Activated CD4-positive, alpha-beta T cell treated with anti-CD3 and anti-CD28 coated beads, Interleukin-2, amount 10 ng/mL, durations not matched to agents 7 days and 5 days (primary cell): ENCODE data around the gene PRR19. TPM values are rescaled to one million over a fixed set of nuclear protein-coding genes. Genes with fewer than 3 reads are reported as not detected.
A peak's percentile ranks its signal among the peaks of the same experiment; 100 is the strongest.

Experiments
- CTCF ChIA-PET: fragments of 350-600 bp; sonication (Branson Sonifier 250); formaldehyde crosslinking; loops from one replicate; lab custom pipeline; 2021; ENCODE audit warnings: antibody characterized with exemption; lab: Charles Lee
- POLR2A ChIA-PET: fragments of 350-600 bp; sonication (Branson Sonifier 250); formaldehyde crosslinking; loops from one replicate; lab custom pipeline; 2021; ENCODE audit warnings: antibody characterized with exemption; lab: Charles Lee
- DNase-seq: peaks from one replicate; pipeline ENCODE4 v3.0.0-alpha.2; 2020
- H3K27ac Mint-ChIP-seq: one replicate; pipeline ENCODE4 v1.8.0; 2021; ENCODE audit warnings: mild to moderate bottlenecking, moderate library complexity, mixed read lengths
- H3K27me3 Mint-ChIP-seq: one replicate; pipeline ENCODE4 v1.8.0; 2021; ENCODE audit warnings: mixed read lengths
- H3K36me3 Mint-ChIP-seq: one replicate; pipeline ENCODE4 v1.8.0; 2021; ENCODE audit warnings: low read depth, mixed read lengths
- H3K4me1 Mint-ChIP-seq: one replicate; pipeline ENCODE4 v1.8.0; 2021; ENCODE audit warnings: mixed read lengths
- H3K4me3 Mint-ChIP-seq: one replicate; pipeline ENCODE4 v1.8.0; 2021; ENCODE audit warnings: mild to moderate bottlenecking, moderate library complexity, mixed read lengths
- H3K9me3 Mint-ChIP-seq: one replicate; pipeline ENCODE4 v1.8.0; 2021; ENCODE audit warnings: mixed read lengths
- total RNA-seq, 2 experiments: library from RNA; stranded (reverse); gene quantifications; one replicate each; pipeline ENCODE4 v1.2.3, GENCODE V29; 2021

PRR19 gene
- total RNA-seq, 2 experiments from 2014 or later = 0.54 to 0.62 TPM

- ChIA-PET CTCF (interaction anchor here (0.6 to 1.2 kb wide), 3 partner anchors 16 to 186 kb away, joined by 3 read pairs; no protein-coding TSS in a partner anchor), POLR2A (no interaction called here)
- H3K36me3 Mint-ChIP-seq = peaks cover 23% of the 10 kb centered on the region
- H3K27me3 Mint-ChIP-seq = no peaks in the 10 kb centered on the region
- no peak overlapping the region for H3K4me3 Mint-ChIP-seq
- H3K9me3 Mint-ChIP-seq = no peaks in the 10 kb centered on the region
- H3K4me1 Mint-ChIP-seq = peaks cover 15% of the 10 kb centered on the region
- DNase-seq = no peak
- H3K27ac Mint-ChIP-seq = no peak overlapping the region
Measured at GRCh38 chr19:42294471-42295137, 7.3 kb upstream of the PRR19 start.

GRCh38 chr19:42295342-42295741 is 6.6 kb upstream of the PRR19 start:
- no peak overlapping the region for H3K27ac Mint-ChIP-seq
- H3K36me3 Mint-ChIP-seq = peaks cover 26% of the 10 kb centered on the region
- H3K4me3 Mint-ChIP-seq = no peak overlapping the region
- peaks cover 19% of the 10 kb centered on the region for H3K4me1 Mint-ChIP-seq
- H3K27me3 Mint-ChIP-seq = no peaks in the 10 kb centered on the region
- H3K9me3 Mint-ChIP-seq = no peaks in the 10 kb centered on the region
- DNase-seq = no peak
- ChIA-PET POLR2A (no interaction called here), CTCF (interaction anchor here (0.7 to 1.1 kb wide), 2 partner anchors 16 to 179 kb away, joined by 3 read pairs; no protein-coding TSS in a partner anchor)

- Mint-ChIP-seq H3K9me3 (no peaks in the 10 kb centered on the region), H3K27me3 (no peaks in the 10 kb centered on the region), H3K4me1 (peaks cover 20% of the 10 kb centered on the region), H3K36me3 (peaks cover 26% of the 10 kb centered on the region), H3K27ac (no peak overlapping the region), H3K4me3 (no peak overlapping the region)
- POLR2A ChIA-PET = no interaction called here
- DNase-seq = peak; percentile 91
- CTCF ChIA-PET = interaction anchor here (0.7 to 1.7 kb wide), 6 partner anchors 9 to 180 kb away, joined by 3 to 10 read pairs (median 3); no protein-coding TSS in a partner anchor
Measured at GRCh38 chr19:42295831-42296525, 6.0 kb upstream of the PRR19 start.

- no peak for DNase-seq
- Mint-ChIP-seq H3K36me3 (peaks cover 20% of the 10 kb centered on the region), H3K4me1 (peaks cover 22% of the 10 kb centered on the region), H3K27me3 (no peaks in the 10 kb centered on the region), H3K9me3 (no peaks in the 10 kb centered on the region), H3K27ac (no peak overlapping the region), H3K4me3 (no peak overlapping the region)
- ChIA-PET POLR2A (no interaction called here), CTCF (interaction anchor here (0.8 to 1.7 kb wide), 6 partner anchors 8 to 165 kb away, joined by 3 to 10 read pairs (median 4); partner anchors contain the start of gene POU2F2)
Measured at GRCh38 chr19:42297039-42297438, 4.9 kb upstream of the PRR19 start.

GRCh38 chr19:42303101-42303464 is 1.2 kb downstream of the PRR19 start:
- Mint-ChIP-seq H3K27ac (peak overlapping the region; percentile 85), H3K4me3 (peak overlapping the region; percentile 86)
- CTCF ChIA-PET = interaction anchor here (1.2 to 1.4 kb wide), 2 partner anchors 14 to 23 kb away, joined by 3 to 5 read pairs; no protein-coding TSS in a partner anchor

GRCh38 chr19:42303876-42304275 is 1.9 kb downstream of the PRR19 start:
- H3K27ac Mint-ChIP-seq = peak overlapping the region; percentile 27
- H3K4me1 Mint-ChIP-seq = peaks cover 33% of the 10 kb centered on the region
- POLR2A ChIA-PET = no interaction called here
- H3K36me3 Mint-ChIP-seq = peaks cover 5% of the 10 kb centered on the region
- DNase-seq = no peak
- H3K4me3 Mint-ChIP-seq = peak overlapping the region; percentile 86
- CTCF ChIA-PET = interaction anchor here (0.6 to 1.4 kb wide), 5 partner anchors 13 to 259 kb away, joined by 3 to 6 read pairs (median 3); no protein-coding TSS in a partner anchor
- no peaks in the 10 kb centered on the region for H3K27me3 Mint-ChIP-seq
- H3K9me3 Mint-ChIP-seq = no peaks in the 10 kb centered on the region

More at GRCh38 chr19:42303101-42303464, 1.2 kb downstream of the PRR19 start:
- Mint-ChIP-seq H3K27me3 (no peaks in the 10 kb centered on the region), H3K4me1 (peaks cover 33% of the 10 kb centered on the region), H3K9me3 (no peaks in the 10 kb centered on the region), H3K36me3 (peaks cover 5% of the 10 kb centered on the region)
- POLR2A ChIA-PET = no interaction called here
- no peak for DNase-seq

GRCh38 chr19:42306646-42307045 is 4.7 kb downstream of the PRR19 start:
- DNase-seq = no peak
- ChIA-PET CTCF (interaction anchor here (1.2 kb wide), 1 partner anchor 27 kb away, joined by 4 read pairs; no protein-coding TSS in a partner anchor), POLR2A (no interaction called here)
- peaks cover 21% of the 10 kb centered on the region for H3K4me1 Mint-ChIP-seq
- H3K27me3 Mint-ChIP-seq = peaks cover 8% of the 10 kb centered on the region
- no peak overlapping the region for H3K4me3 Mint-ChIP-seq
- no peaks in the 10 kb centered on the region for H3K36me3 Mint-ChIP-seq
- no peaks in the 10 kb centered on the region for H3K9me3 Mint-ChIP-seq
- H3K27ac Mint-ChIP-seq = no peak overlapping the region

GRCh38 chr19:42309686-42310085 is 7.8 kb downstream of the PRR19 start:
- ChIA-PET POLR2A (no interaction called here), CTCF (interaction anchor here (0.6 kb wide), 1 partner anchor 252 kb away, joined by 3 read pairs; no protein-coding TSS in a partner anchor)
- H3K36me3 Mint-ChIP-seq = no peaks in the 10 kb centered on the region
- H3K27ac Mint-ChIP-seq = no peak overlapping the region
- H3K27me3 Mint-ChIP-seq = peaks cover 32% of the 10 kb centered on the region
- H3K9me3 Mint-ChIP-seq = no peaks in the 10 kb centered on the region
- H3K4me3 Mint-ChIP-seq = no peak overlapping the region
- no peak for DNase-seq
- peaks cover 13% of the 10 kb centered on the region for H3K4me1 Mint-ChIP-seq

- ChIA-PET CTCF (interaction anchor here (0.6 to 1.8 kb wide), 3 partner anchors 12 to 63 kb away, joined by 3 read pairs; no protein-coding TSS in a partner anchor), POLR2A (no interaction called here)
- no peak for DNase-seq
- Mint-ChIP-seq H3K27me3 (peaks cover 41% of the 10 kb centered on the region), H3K4me1 (peaks cover 15% of the 10 kb centered on the region), H3K4me3 (no peak overlapping the region), H3K9me3 (no peaks in the 10 kb centered on the region), H3K27ac (no peak overlapping the region), H3K36me3 (no peaks in the 10 kb centered on the region)
Measured at GRCh38 chr19:42311657-42312056, 9.7 kb downstream of the PRR19 start.

GRCh38 chr19:42312370-42312769 is 10.4 kb downstream of the PRR19 start:
- Mint-ChIP-seq H3K36me3 (no peaks in the 10 kb centered on the region), H3K27me3 (peaks cover 43% of the 10 kb centered on the region), H3K4me1 (peaks cover 21% of the 10 kb centered on the region), H3K4me3 (peak overlapping the region; percentile 57), H3K27ac (no peak overlapping the region), H3K9me3 (no peaks in the 10 kb centered on the region)
- POLR2A ChIA-PET = no interaction called here
- CTCF ChIA-PET = no interaction called here
- DNase-seq = no peak

- Mint-ChIP-seq H3K9me3 (no peaks in the 10 kb centered on the region), H3K4me1 (peaks cover 25% of the 10 kb centered on the region), H3K27ac (no peak within 1 kb of the TSS), H3K4me3 (peak within 1 kb of the TSS; percentile 57), H3K36me3 (no peaks in the 10 kb centered on the region), H3K27me3 (peaks cover 43% of the 10 kb centered on the region)
- ChIA-PET CTCF (no interaction called here), POLR2A (interaction anchor here (0.6 kb wide), 1 partner anchor 8 kb away, joined by 3 read pairs; no protein-coding TSS in a partner anchor)
- DNase-seq = peak; percentile 38
Measured at GRCh38 chr19:42313096-42313839, 11.3 kb downstream of the PRR19 start, which contains the start of gene TMEM145. TSS of gene TMEM145 (plus strand) at chr19:42313309. CDS start at chr19:42313377, 68 bp downstream.
